Spleen (tissue), 11 donors: ENCODE data around the gene ZNF354C. TPM values are rescaled to one million over a fixed set of nuclear protein-coding genes. Genes with fewer than 3 reads are reported as not detected.
A peak's percentile ranks its signal among the peaks of the same experiment; 100 is the strongest.

Source experiments
- DNase-seq: peaks from one replicate; pipeline ENCODE4 v3.0.0-alpha.2; 2020
- H3K27ac ChIP-seq, 8 donors: fragments of 200-600 bp; sonication (generic) in 7 of 8; 1 replicate in 4 of 8; 2 replicates in 4 of 8; pipeline versions ENCODE4 v1.5.0 to v1.8.0; 2016 to 2021; ENCODE audit warnings: inconsistent platforms in 4 of 8, mild to moderate bottlenecking in 4 of 8, moderate library complexity in 1 of 8
- H3K27me3 ChIP-seq, 7 donors: fragments of 200-600 bp; sonication (generic) in 6 of 7; replicated peaks in 1 of 7; 1 replicate in 4 of 7; 2 replicates in 3 of 7; pipeline versions ENCODE4 v1.5.0 to v1.8.0; 2016 to 2021; ENCODE audit warnings: inconsistent platforms in 3 of 7, mild to moderate bottlenecking in 1 of 7
- H3K36me3 ChIP-seq, 6 donors: fragments of 200-600 bp; sonication (generic) in 5 of 6; 1 replicate in 4 of 6; 2 replicates in 2 of 6; pipeline versions ENCODE4 v1.5.0 to v1.8.0; 2016 to 2021; ENCODE audit warnings: inconsistent platforms in 2 of 6
- H3K4me1 ChIP-seq, 6 donors: fragments of 200-600 bp; sonication (generic) in 5 of 6; 1 replicate in 3 of 6; 2 replicates in 3 of 6; pipeline versions ENCODE4 v1.5.0 to v1.8.0; 2016 to 2021; ENCODE audit warnings: inconsistent platforms in 3 of 6
- H3K4me3 ChIP-seq, 8 donors: fragments of 200-600 bp; sonication (generic) in 7 of 8; 1 replicate in 4 of 8; 2 replicates in 4 of 8; pipeline versions ENCODE4 v1.5.0 to v1.8.0; 2016 to 2021; ENCODE audit warnings: inconsistent platforms in 4 of 8, mild to moderate bottlenecking in 4 of 8, moderate library complexity in 2 of 8
- H3K9me3 ChIP-seq, 8 donors: fragments of 200-600 bp; sonication (generic) in 7 of 8; 1 replicate in 4 of 8; 2 replicates in 4 of 8; pipeline versions ENCODE4 v1.5.0 to v1.8.0; 2016 to 2021; ENCODE audit warnings: inconsistent platforms in 4 of 8
- CTCF ChIP-seq, 11 experiments: fragments of 200-600 bp in 7 of 11; fragments of 450-650 bp in 4 of 11; sonication (generic) in 4 of 11; IDR thresholded peaks in 8 of 11; conservative IDR thresholded peaks in 3 of 11; 1 replicate in 7 of 11; 2 replicates in 4 of 11; pipeline versions ENCODE4 v1.4.0 to v1.8.0; 2016 to 2021; ENCODE audit warnings: antibody characterized with exemption in 11 of 11, inconsistent platforms in 4 of 11, mild to moderate bottlenecking in 1 of 11
- POLR2A ChIP-seq, 3 donors: fragments of 450-650 bp; IDR thresholded peaks; one replicate each; pipeline ENCODE4 v1.5.1; 2017; ENCODE audit warnings: antibody characterized with exemption in 3 of 3, mild to moderate bottlenecking in 1 of 3
- POLR2AphosphoS5 ChIP-seq, 3 donors: sonication (generic); formaldehyde crosslinking; IDR thresholded peaks; one replicate each; pipeline ENCODE4 v1.5.1; 2017; ENCODE audit warnings: antibody characterized with exemption in 3 of 3
- WGBS, 5 donors: extraction: QIAGEN DNeasy Blood & Tissue Kit in 3 of 5; methylation state at CpG; one replicate each; pipeline versions ENCODE4 v1.1.5 to v1.1.7; 2013 to 2018; 5-methylcytosine and 5-hydroxymethylcytosine counted together
- intact Hi-C: fragments of 100-400 bp; cut with DNase I; formaldehyde crosslinking; loops from one replicate; pipeline ENCODE4 v1.15.0; 2023; ENCODE audit warnings: low total_unique reads
- polyA plus RNA-seq, 3 donors: library from polyadenylated mRNA; stranded (reverse); fragments of 200-250 nt; gene quantifications; one replicate each; pipeline ENCODE4 v1.2.1, GENCODE V29; 2013
- total RNA-seq, 7 donors: library from RNA; depleted of rRNA in 3 of 7; stranded (reverse); fragments of >200 nt in 3 of 7; fragmentation: NEBNext Ultra II Directional in 4 of 7; extraction: Animal tissue kit (Norgen Biotek cat#: 25700) in 4 of 7; gene quantifications; one replicate each; pipeline versions ENCODE4 v1.1.0 to v1.2.1, GENCODE V29; 2016 to 2021
- donor health status: healthy with polysubstance abuse.
- donor health status: DM: no; HTN: no; CAD: no; lungs with moderate emphysema.
- donor health status: DM: no; HTN: no; CAD: no.
- donor health status: Bipolar disorder and iron deficiency.
- donor health status: healthy.
- donor health status: DM: no; HTN: no; CAD: no.
- donor health status: DM: yes; HTN: yes; CAD: no.

ZNF354C gene
- total and polyA plus RNA-seq, 10 donors = 1.3 to 8.5 (median 6.6) TPM

- intact Hi-C loops = no loop called here
- WGBS, 5 donors = 66 to 95% (median 83%) methylated on average over 52 to 75 of the region's 75 CpGs
- Histone ChIP-seq H3K4me3 (no peak overlapping the region), H3K27ac (no peak overlapping the region), H3K36me3 (peaks cover 0 to 89% (median 3%) of the 10 kb centered on the region in 6 donors), H3K4me1 (no peaks in the 10 kb centered on the region), H3K27me3 (no peaks in the 10 kb centered on the region), H3K9me3 (peaks cover 0 to 91% (median 21%) of the 10 kb centered on the region in 8 donors)
- DNase-seq = peak; percentile 56
- TF ChIP-seq CTCF (IDR thresholded peaks at IDR 0.05 in 8 of 11, conservative IDR thresholded peaks at IDR 0.05 in 3 of 11) (no peak), POLR2AphosphoS5 (IDR thresholded peaks at IDR 0.05) (no peak), POLR2A (IDR thresholded peaks at IDR 0.05) (no peak)
Measured at GRCh38 chr5:179120951-179121666, 60.9 kb downstream of the ZNF354C start.

- Histone ChIP-seq H3K36me3 (peaks cover 0 to 89% (median 3%) of the 10 kb centered on the region in 6 donors), H3K4me3 (no peak overlapping the region), H3K9me3 (peaks cover 0 to 88% (median 18%) of the 10 kb centered on the region in 8 donors), H3K27me3 (no peaks in the 10 kb centered on the region), H3K4me1 (no peaks in the 10 kb centered on the region), H3K27ac (no peak overlapping the region)
- no peak for DNase-seq
- TF ChIP-seq CTCF (IDR thresholded peaks at IDR 0.05 in 8 of 11, conservative IDR thresholded peaks at IDR 0.05 in 3 of 11) (no peak), POLR2A (IDR thresholded peaks at IDR 0.05) (no peak), POLR2AphosphoS5 (IDR thresholded peaks at IDR 0.05) (no peak)
- intact Hi-C loops = no loop called here
- WGBS, 5 donors = 85 to 94% (median 89%) methylated on average over 21 to 25 of the region's 25 CpGs
Measured at GRCh38 chr5:179121667-179122111, 61.5 kb downstream of the ZNF354C start.

- intact Hi-C loops = no loop called here
- 83 to 93% (median 90%) methylated on average over 5 to 19 of the region's 19 CpGs for WGBS, 5 donors
- H3K4me3 ChIP-seq = no peak overlapping the region
- H3K9me3 ChIP-seq = peaks cover 0 to 79% (median 16%) of the 10 kb centered on the region in 8 donors
- no peaks in the 10 kb centered on the region for H3K4me1 ChIP-seq
- peak; percentile 38 for DNase-seq
- peaks cover 0 to 91% (median 3%) of the 10 kb centered on the region in 6 donors for H3K36me3 ChIP-seq
- H3K27me3 ChIP-seq = no peaks in the 10 kb centered on the region
- no peak overlapping the region for H3K27ac ChIP-seq
- TF ChIP-seq POLR2A (IDR thresholded peaks at IDR 0.05) (no peak), CTCF (IDR thresholded peaks at IDR 0.05 in 8 of 11, conservative IDR thresholded peaks at IDR 0.05 in 3 of 11) (no peak), POLR2AphosphoS5 (IDR thresholded peaks at IDR 0.05) (no peak)
Measured at GRCh38 chr5:179122411-179123108, 62.4 kb downstream of the ZNF354C start.

- Histone ChIP-seq H3K36me3 (peaks cover 0 to 91% (median 3%) of the 10 kb centered on the region in 6 donors), H3K9me3 (peaks cover 0 to 74% (median 16%) of the 10 kb centered on the region in 8 donors), H3K27ac (no peak overlapping the region), H3K4me1 (no peaks in the 10 kb centered on the region), H3K4me3 (no peak overlapping the region), H3K27me3 (no peaks in the 10 kb centered on the region)
- intact Hi-C loops = no loop called here
- 68 to 79% (median 71%) methylated on average over 2 of the region's 2 CpGs for WGBS, 5 donors
- no peak for DNase-seq
- TF ChIP-seq POLR2A (IDR thresholded peaks at IDR 0.05) = no peak
- no peak for TF ChIP-seq CTCF (IDR thresholded peaks at IDR 0.05 in 8 of 11, conservative IDR thresholded peaks at IDR 0.05 in 3 of 11)
- no peak for TF ChIP-seq POLR2AphosphoS5 (IDR thresholded peaks at IDR 0.05)
Measured at GRCh38 chr5:179123109-179123426, 62.9 kb downstream of the ZNF354C start.
